GM03348 (cell line): ENCODE data around the gene PPP3CA.
"Not testable (repeated sequence)": the region's sequence is repeated elsewhere in the genome, so short reads cannot be mapped to it uniquely, and the experiment has no call there.

Experiments used
- DNase-seq: peaks from one replicate; pipeline ENCODE4 v3.0.0; 2012; ENCODE audit warnings: low spot score

The PPP3CA gene

GRCh38 chr4:101008503-101008902 lies 338.8 kb downstream of the PPP3CA start:
- no peak for DNase-seq

GRCh38 chr4:101005659-101006058 lies 341.7 kb downstream of the PPP3CA start:
- no peak for DNase-seq

- DNase-seq: no peak
These were observed 346.8 kb downstream of the PPP3CA start for GRCh38 chr4:101000496-101000895.

- no peak for DNase-seq
These were observed 351.7 kb downstream of the PPP3CA start for GRCh38 chr4:100995671-100996070.

GRCh38 chr4:100995002-100995401 lies 352.3 kb downstream of the PPP3CA start:
- DNase-seq: not testable (repeated sequence)

- not testable (repeated sequence) for DNase-seq
These were observed 355.8 kb downstream of the PPP3CA start for GRCh38 chr4:100991332-100992069.

GRCh38 chr4:100989401-100989800 lies 357.9 kb downstream of the PPP3CA start:
- no peak for DNase-seq

GRCh38 chr4:100988876-100989275 lies 358.4 kb downstream of the PPP3CA start:
- DNase-seq: no peak

- no peak for DNase-seq
These were observed 360.9 kb downstream of the PPP3CA start for GRCh38 chr4:100986360-100986868.

GRCh38 chr4:100985576-100985975 lies 361.8 kb downstream of the PPP3CA start:
- no peak for DNase-seq

GRCh38 chr4:100984901-100985300 lies 362.4 kb downstream of the PPP3CA start:
- peak; percentile 66 for DNase-seq

- no peak for DNase-seq
These were observed 363.9 kb downstream of the PPP3CA start for GRCh38 chr4:100983426-100983825.

- DNase-seq: no peak
These were observed 365.0 kb downstream of the PPP3CA start for GRCh38 chr4:100982345-100982744.

- DNase-seq: peak; percentile 27
These were observed 365.7 kb downstream of the PPP3CA start for GRCh38 chr4:100981447-100982204.

- no peak for DNase-seq
These were observed 367.6 kb downstream of the PPP3CA start for GRCh38 chr4:100979736-100980135.

GRCh38 chr4:100977746-100978397 lies 369.5 kb downstream of the PPP3CA start:
- DNase-seq: peak; percentile 30

GRCh38 chr4:100977274-100977673 lies 370.1 kb downstream of the PPP3CA start:
- no peak for DNase-seq
